ENCODE results near the gene PCSK6. TPM values are rescaled to one million over a fixed set of nuclear protein-coding genes. Genes with fewer than 3 reads are reported as not detected.
"Not testable (repeated sequence)": the region's sequence is repeated elsewhere in the genome, so short reads cannot be mapped to it uniquely, and the experiment has no call there.

The PCSK6 gene
- total RNA-seq, 2 donors from 2014 or later = 29.9 to 39.5 TPM

DNA sequence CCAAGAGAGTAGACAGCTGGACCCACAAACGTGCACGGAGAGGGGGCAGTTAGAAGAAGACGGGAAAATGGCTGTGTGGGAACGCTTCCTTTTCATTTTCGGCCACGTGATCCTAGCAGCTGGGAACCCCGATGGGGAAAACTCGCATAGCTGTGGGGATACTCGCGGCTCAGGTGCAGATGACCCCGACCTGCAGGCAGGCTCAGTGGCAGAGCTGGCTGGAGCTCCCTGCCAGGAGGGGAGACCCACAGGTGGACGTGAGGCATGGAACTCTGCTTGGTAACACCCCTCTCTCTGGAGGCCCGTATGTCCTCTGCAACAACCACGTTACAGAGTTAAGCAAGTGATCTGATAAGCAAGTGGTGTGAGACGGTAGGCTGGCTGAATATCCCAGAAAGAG is 109.9 kb downstream of the PCSK6 start:
- Histone ChIP-seq H3K36me3 (no peaks in the 10 kb centered on the region), H3K27ac (no peak overlapping the region), H3K27me3 (no peaks in the 10 kb centered on the region), H3K4me1 (no peaks in the 10 kb centered on the region), H3K9ac (ENCODE audit: low read depth in 2 of 2, low read length in 2 of 2) (no peak overlapping the region), H3K4me3 (no peak overlapping the region), H3K9me3 (no peaks in the 10 kb centered on the region)
- TF ChIP-seq, protein P1, sequence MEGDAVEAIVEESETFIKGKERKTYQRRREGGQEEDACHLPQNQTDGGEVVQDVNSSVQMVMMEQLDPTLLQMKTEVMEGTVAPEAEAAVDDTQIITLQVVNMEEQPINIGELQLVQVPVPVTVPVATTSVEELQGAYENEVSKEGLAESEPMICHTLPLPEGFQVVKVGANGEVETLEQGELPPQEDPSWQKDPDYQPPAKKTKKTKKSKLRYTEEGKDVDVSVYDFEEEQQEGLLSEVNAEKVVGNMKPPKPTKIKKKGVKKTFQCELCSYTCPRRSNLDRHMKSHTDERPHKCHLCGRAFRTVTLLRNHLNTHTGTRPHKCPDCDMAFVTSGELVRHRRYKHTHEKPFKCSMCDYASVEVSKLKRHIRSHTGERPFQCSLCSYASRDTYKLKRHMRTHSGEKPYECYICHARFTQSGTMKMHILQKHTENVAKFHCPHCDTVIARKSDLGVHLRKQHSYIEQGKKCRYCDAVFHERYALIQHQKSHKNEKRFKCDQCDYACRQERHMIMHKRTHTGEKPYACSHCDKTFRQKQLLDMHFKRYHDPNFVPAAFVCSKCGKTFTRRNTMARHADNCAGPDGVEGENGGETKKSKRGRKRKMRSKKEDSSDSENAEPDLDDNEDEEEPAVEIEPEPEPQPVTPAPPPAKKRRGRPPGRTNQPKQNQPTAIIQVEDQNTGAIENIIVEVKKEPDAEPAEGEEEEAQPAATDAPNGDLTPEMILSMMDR (IDR thresholded peaks at IDR 0.05) = no peak
- DNase-seq = no peak
- intact Hi-C loops (cut with DNase I) = no loop called here

DNA sequence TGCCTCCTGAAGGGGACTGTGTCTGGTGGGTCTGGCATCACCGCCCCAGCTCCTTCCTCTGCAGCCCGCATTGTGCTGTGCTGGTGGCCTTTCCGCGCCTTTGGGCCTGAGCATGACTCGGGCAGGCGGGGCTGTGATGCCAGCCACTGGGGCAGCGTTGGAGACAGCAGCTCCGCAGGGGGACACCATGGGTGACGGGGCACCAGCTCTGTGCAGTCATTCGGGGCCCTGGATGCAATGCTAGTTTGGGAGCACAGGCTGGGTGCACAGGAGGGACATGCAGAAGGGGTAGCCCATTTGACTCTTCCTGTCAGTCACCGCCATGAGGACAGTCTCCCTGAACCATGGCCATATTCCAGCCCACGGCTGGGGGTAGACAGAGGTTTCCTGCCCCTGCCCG is 110.6 kb downstream of the PCSK6 start:
- Histone ChIP-seq H3K36me3 (no peaks in the 10 kb centered on the region), H3K4me3 (no peak overlapping the region), H3K27ac (no peak overlapping the region), H3K27me3 (no peaks in the 10 kb centered on the region), H3K4me1 (no peaks in the 10 kb centered on the region), H3K9ac (ENCODE audit: low read depth in 2 of 2, low read length in 2 of 2) (no peak overlapping the region), H3K9me3 (no peaks in the 10 kb centered on the region)
- TF ChIP-seq, protein P1 (IDR thresholded peaks at IDR 0.05) = no peak
- no peak for DNase-seq
- intact Hi-C loops (cut with DNase I) = no loop called here

DNA sequence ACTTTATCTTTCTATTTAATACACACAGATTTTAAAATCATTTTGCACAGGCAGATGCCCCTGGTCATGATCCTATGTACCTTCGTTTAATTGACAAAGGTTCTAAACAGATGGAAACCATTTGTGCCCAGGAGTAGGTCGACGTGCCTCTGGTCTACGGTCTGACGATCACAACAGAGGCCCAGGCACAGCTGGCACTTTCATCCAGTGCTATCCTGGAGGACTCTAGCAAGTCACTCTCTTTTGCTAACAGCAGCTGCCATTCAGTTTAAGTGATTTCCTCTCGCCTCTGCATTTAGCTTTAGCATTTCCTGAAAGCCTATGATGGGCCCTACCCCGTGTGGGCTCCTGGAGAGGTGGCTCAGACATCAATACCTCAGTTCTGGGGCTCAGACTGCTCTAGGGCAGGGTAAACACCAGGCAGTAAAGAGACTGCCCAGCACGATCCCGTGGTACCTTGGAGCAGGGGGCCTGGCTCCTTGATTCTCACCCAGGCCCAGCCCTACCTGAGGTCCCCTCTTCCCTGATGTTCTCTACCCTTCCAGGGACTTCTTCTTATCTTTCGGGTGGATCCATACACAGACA is 111.2 kb downstream of the PCSK6 start:
- H3K36me3 ChIP-seq = no peaks in the 10 kb centered on the region
- no peak overlapping the region for H3K27ac ChIP-seq
- H3K27me3 ChIP-seq = no peaks in the 10 kb centered on the region
- no peak for DNase-seq
- no peaks in the 10 kb centered on the region for H3K9me3 ChIP-seq
- H3K9ac ChIP-seq (ENCODE audit: low read depth in 2 of 2, low read length in 2 of 2) = no peak overlapping the region
- no peak overlapping the region for H3K4me3 ChIP-seq
- H3K4me1 ChIP-seq = no peaks in the 10 kb centered on the region
- intact Hi-C loops (cut with DNase I) = no loop called here
- TF ChIP-seq, protein P1 (IDR thresholded peaks at IDR 0.05) = no peak

DNA sequence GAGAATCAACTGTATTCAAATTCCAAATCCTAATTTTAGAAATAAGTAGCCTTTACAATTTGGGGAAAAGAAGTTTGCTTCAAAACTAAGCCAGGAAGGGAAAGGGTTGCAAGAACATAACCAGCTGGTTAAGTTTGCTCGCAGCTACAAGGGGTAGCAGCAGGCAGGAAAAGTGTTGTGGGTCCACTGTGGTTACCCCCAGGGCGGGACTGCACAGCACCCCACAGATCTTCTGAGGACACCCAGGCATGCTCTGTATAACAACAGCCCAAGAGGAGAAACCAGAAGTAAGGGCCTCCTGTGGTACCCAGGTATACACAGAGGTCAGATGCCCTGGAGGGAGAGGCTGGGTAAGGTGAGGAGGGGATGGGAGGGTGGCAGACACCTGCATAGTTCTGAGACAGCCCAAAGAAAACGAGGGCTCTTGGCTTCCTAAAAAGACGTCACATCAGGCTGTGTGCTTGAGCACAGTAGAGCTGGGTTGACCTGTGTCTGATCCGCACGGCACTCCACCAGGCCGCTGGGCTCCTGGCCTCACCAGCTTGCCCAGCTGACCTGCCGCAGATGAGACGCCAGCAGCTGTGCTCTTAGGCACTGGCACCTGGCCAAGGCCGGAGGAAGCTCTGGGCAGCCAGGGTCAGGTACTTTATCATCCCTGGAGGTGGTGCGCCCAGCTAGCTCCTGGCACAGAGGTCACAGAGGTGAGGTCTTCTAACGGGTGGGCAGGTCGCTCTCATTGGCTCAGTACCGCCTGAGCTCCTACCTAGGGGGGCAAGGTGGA is 112.7 kb downstream of the PCSK6 start:
- Histone ChIP-seq H3K27ac (no peak overlapping the region), H3K27me3 (no peaks in the 10 kb centered on the region), H3K9me3 (no peaks in the 10 kb centered on the region), H3K36me3 (no peaks in the 10 kb centered on the region), H3K4me3 (no peak overlapping the region), H3K4me1 (no peaks in the 10 kb centered on the region), H3K9ac (ENCODE audit: low read depth in 2 of 2, low read length in 2 of 2) (no peak overlapping the region)
- DNase-seq = no peak
- intact Hi-C loops (cut with DNase I) = no loop called here
- TF ChIP-seq, protein P1 (IDR thresholded peaks at IDR 0.05) = no peak

DNA sequence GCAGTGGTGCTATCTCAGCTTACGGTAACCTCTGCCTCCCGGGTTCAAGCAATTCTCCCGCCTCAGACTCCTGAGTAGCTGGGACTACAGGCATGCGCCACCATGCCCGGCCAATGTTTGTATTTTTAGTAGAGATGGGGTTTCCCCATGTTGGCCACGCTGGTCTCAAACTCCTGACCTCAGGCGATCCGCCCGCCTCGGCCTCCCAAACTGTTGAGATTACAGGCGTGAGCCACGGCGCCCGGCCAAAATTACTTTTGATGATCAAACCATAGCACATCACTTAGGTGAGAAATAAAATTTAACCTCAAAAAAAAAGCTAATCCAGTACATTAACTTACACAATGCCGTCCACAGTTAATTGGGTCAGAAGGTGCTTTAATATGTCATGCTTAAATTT is 114.5 kb downstream of the PCSK6 start:
- H3K9ac ChIP-seq (ENCODE audit: low read depth in 2 of 2, low read length in 2 of 2); H3K4me3 ChIP-seq; H3K9me3 ChIP-seq; H3K4me1 ChIP-seq; H3K36me3 ChIP-seq; DNase-seq; H3K27me3 ChIP-seq; intact Hi-C loops (cut with DNase I); H3K27ac ChIP-seq: not testable (repeated sequence)

DNA sequence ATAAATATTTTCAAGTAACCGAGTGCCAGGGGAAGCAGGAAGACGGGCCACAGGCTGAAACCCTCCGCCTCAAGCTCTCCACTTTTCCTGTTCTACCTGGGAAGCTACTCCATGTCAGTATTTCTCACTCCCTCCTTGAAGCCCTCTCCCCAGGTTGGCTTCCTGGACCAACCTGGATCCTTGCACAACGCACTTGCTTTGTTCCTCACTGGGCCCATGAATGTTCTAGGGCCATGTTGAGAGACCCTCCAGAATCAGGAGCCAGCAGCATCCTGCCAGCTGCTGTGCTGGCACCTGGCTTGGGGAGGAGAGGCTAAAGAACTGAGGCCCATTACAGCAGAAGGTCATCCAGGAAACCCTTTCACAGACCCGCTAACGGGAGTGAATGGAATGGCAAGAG is 115.2 kb downstream of the PCSK6 start:
- intact Hi-C loops (cut with DNase I) = no loop called here
- no peak overlapping the region for H3K4me3 ChIP-seq
- H3K36me3 ChIP-seq = no peaks in the 10 kb centered on the region
- H3K27ac ChIP-seq = no peak overlapping the region
- no peaks in the 10 kb centered on the region for H3K4me1 ChIP-seq
- DNase-seq = no peak
- no peak overlapping the region for H3K9ac ChIP-seq (ENCODE audit: low read depth in 2 of 2, low read length in 2 of 2)
- TF ChIP-seq, protein P1 (IDR thresholded peaks at IDR 0.05) = no peak
- H3K27me3 ChIP-seq = no peaks in the 10 kb centered on the region
- H3K9me3 ChIP-seq = no peaks in the 10 kb centered on the region
